ENCODE measurements around the gene APBB1IP. TPM values are rescaled to one million over a fixed set of nuclear protein-coding genes. Genes with fewer than 3 reads are reported as not detected.
"Not testable (repeated sequence)": the region's sequence is repeated elsewhere in the genome, so short reads cannot be mapped to it uniquely, and the experiment has no call there.

APBB1IP gene
- total RNA-seq, 1 donor from 2014 or later: not detected

DNA sequence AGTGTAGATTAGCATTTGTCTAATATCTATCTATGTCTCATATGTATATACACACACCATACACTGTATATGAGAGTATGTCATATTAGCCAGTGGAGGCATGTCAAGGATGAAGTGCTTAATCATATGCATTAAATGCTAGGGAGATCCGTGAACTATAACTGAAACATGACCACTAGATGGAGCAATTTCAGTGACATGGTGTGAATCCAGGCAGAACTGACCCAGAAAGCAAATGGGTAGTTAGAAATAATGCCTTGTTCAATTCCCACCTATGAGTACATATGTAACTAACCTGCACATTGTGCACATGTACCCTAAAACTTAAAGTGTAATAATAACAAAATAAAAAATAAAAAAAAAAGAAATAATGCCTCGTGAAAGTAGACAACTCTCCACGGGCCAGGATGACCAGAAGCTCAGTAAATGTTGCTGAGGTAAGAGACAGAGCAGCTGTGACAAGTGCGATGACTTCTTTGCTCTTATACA is 168.3 kb downstream of the APBB1IP start:
- not testable (repeated sequence) for H3K9me3 Mint-ChIP-seq (ENCODE audit: low read depth); H3K4me1 Mint-ChIP-seq (ENCODE audit: low read depth); H3K4me3 Mint-ChIP-seq (ENCODE audit: unreplicated experiment); DNase-seq (ENCODE audit: low spot score); H3K36me3 Mint-ChIP-seq (ENCODE audit: low read depth); H3K27ac Mint-ChIP-seq (ENCODE audit: unreplicated experiment)
- TF ChIP-seq, protein P1, sequence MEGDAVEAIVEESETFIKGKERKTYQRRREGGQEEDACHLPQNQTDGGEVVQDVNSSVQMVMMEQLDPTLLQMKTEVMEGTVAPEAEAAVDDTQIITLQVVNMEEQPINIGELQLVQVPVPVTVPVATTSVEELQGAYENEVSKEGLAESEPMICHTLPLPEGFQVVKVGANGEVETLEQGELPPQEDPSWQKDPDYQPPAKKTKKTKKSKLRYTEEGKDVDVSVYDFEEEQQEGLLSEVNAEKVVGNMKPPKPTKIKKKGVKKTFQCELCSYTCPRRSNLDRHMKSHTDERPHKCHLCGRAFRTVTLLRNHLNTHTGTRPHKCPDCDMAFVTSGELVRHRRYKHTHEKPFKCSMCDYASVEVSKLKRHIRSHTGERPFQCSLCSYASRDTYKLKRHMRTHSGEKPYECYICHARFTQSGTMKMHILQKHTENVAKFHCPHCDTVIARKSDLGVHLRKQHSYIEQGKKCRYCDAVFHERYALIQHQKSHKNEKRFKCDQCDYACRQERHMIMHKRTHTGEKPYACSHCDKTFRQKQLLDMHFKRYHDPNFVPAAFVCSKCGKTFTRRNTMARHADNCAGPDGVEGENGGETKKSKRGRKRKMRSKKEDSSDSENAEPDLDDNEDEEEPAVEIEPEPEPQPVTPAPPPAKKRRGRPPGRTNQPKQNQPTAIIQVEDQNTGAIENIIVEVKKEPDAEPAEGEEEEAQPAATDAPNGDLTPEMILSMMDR (IDR thresholded peaks at IDR 0.05): peak; percentile 80
- peaks cover 12% of the 10 kb centered on the region for H3K27me3 Mint-ChIP-seq (ENCODE audit: low read depth)

DNA sequence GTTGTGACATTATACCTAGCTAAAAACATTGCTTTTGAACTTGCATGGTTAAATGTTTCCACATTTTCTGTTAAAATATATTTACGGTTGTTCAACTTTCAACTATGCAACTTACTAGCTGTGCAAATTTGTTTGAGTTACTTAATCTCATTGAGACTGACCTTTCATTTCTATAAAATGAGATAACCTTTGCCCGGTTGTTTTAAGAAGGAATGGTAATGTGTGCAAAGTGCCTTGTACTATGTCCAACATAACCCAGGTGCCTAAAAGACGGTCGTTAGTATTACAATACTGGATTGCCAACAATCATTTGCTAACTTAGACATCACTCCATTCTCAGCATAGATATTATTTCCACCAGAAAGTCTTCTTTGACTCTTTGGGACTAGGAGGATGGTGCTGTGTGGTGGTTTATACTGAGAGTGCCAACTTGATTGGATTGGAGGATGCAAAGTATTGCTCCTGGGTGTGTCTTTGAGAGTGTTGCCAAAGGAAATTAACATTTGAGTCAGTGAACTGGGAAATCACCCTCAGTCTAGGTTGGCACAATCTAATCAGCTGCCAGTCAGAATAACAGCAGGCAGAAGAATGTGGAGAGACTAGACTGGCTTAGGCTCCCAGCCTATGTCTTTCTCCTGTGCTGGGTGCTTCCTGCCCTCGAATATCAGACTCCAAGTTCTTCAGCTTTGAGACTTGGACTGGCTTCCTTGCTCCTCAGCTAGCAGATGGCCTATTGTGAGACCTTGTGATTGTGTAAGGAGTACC is 174.2 kb downstream of the APBB1IP start:
- TF ChIP-seq, protein P1 (IDR thresholded peaks at IDR 0.05): no peak
- H3K27me3 Mint-ChIP-seq (ENCODE audit: low read depth): peaks cover 18% of the 10 kb centered on the region

More for the DNA sequence above, 174.2 kb downstream of the APBB1IP start:
- no peak overlapping the region for H3K27ac Mint-ChIP-seq (ENCODE audit: unreplicated experiment)
- H3K9me3 Mint-ChIP-seq (ENCODE audit: low read depth): no peaks in the 10 kb centered on the region
- no peaks in the 10 kb centered on the region for H3K36me3 Mint-ChIP-seq (ENCODE audit: low read depth)
- no peak overlapping the region for H3K4me3 Mint-ChIP-seq (ENCODE audit: unreplicated experiment)
- no peak for DNase-seq (ENCODE audit: low spot score)
- no peaks in the 10 kb centered on the region for H3K4me1 Mint-ChIP-seq (ENCODE audit: low read depth)

Other genes starting within 250 kb of the APBB1IP start
- not detected in 3 replicates for gene GAD2, start 221.6 kb upstream of the APBB1IP start, total RNA-seq

All from chondrocyte (in vitro differentiated cells).